Type B pancreatic cell (in vitro differentiated cells): ENCODE measurements around the gene BEX3. TPM values are rescaled to one million over a fixed set of nuclear protein-coding genes. Genes with fewer than 3 reads are reported as not detected.

Experiments used
- DNase-seq: peaks from one replicate; pipeline ENCODE4 v3.0.0; 2021; ENCODE audit warnings: mixed read lengths; ENCODE audit not compliant: unreplicated experiment; ENCODE audit errors: extremely low spot score
- H3K27ac Mint-ChIP-seq: 2 replicates; pipeline ENCODE4 v1.8.0; 2021; ENCODE audit warnings: mild to moderate bottlenecking, mixed read lengths
- H3K27me3 Mint-ChIP-seq: 2 replicates; pipeline ENCODE4 v1.8.0; 2021; ENCODE audit warnings: mixed read lengths
- H3K36me3 Mint-ChIP-seq: 2 replicates; pipeline ENCODE4 v1.8.0; 2021; ENCODE audit warnings: mixed read lengths
- H3K4me1 Mint-ChIP-seq: one replicate; pipeline ENCODE4 v1.8.0; 2021; ENCODE audit warnings: mixed read lengths; ENCODE audit not compliant: unreplicated experiment
- H3K4me3 Mint-ChIP-seq: 2 replicates; pipeline ENCODE4 v1.8.0; 2021; ENCODE audit warnings: mild to moderate bottlenecking, mixed read lengths
- H3K9me3 Mint-ChIP-seq: 2 replicates; pipeline ENCODE4 v1.8.0; 2021; ENCODE audit warnings: mixed read lengths
- total RNA-seq: library from RNA; stranded (reverse); gene quantifications from 2 replicates; pipeline ENCODE4 v1.2.1, GENCODE V29; 2021; ENCODE audit warnings: low replicate concordance
- TF ChIP-seq, protein P1 (sequence below): fragments of 200-600 bp; sonication (generic); conservative IDR thresholded peaks from 2 replicates; pipeline ENCODE4 v1.5.0; 2021; ENCODE audit warnings: antibody characterized with exemption, mild to moderate bottlenecking

The BEX3 gene
- total RNA-seq, 1 donor from 2014 or later = 251 TPM

DNA sequence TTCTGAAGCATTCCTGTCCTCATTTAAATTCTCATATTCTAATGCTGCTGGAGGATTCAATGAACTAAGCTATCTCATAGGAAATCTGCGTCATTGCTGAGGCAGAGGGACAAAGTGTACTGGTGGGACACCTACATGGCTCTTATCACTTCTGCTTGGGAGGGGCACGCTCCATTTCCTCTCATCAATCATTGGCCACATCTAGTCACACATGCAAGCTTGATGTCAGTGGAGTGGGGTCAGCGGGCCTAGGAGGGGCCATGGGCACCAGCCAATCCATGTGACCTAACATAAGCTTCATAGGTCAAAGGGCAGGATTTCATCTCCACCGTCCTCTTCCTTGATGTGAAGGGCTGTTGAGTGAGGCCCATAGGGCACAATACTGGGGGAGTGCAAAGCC, 21.4 kb downstream of the BEX3 start:
- Mint-ChIP-seq H3K27me3 (no peaks in the 10 kb centered on the region), H3K9me3 (peaks cover under 1% of the 10 kb centered on the region)

DNA sequence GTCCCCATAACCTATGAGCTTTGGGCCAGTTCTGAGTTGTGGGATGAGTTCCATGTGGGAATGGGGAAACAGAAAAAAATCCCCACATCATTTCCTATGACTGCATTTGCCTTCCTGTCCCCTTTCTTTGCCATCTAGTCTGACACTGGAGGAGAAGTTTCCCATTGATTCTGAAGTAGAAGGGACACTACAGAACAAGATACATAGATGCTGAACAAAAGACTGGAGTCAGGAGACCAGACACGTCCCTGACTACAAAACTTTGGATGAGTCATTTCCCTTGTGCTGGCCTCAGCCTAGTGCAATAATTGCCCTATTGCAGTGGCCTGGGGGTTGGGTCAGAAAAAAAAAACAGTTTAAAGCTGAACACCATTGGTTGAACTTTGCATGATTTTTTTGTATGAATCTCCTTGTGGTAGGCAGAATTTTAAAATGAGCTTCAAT, 22.1 kb downstream of the BEX3 start:
- Mint-ChIP-seq H3K27ac (no peak overlapping the region), H3K4me1 (no peaks in the 10 kb centered on the region), H3K9me3 (no peaks in the 10 kb centered on the region), H3K4me3 (no peak overlapping the region), H3K36me3 (no peaks in the 10 kb centered on the region), H3K27me3 (no peaks in the 10 kb centered on the region)
- TF ChIP-seq, protein P1, sequence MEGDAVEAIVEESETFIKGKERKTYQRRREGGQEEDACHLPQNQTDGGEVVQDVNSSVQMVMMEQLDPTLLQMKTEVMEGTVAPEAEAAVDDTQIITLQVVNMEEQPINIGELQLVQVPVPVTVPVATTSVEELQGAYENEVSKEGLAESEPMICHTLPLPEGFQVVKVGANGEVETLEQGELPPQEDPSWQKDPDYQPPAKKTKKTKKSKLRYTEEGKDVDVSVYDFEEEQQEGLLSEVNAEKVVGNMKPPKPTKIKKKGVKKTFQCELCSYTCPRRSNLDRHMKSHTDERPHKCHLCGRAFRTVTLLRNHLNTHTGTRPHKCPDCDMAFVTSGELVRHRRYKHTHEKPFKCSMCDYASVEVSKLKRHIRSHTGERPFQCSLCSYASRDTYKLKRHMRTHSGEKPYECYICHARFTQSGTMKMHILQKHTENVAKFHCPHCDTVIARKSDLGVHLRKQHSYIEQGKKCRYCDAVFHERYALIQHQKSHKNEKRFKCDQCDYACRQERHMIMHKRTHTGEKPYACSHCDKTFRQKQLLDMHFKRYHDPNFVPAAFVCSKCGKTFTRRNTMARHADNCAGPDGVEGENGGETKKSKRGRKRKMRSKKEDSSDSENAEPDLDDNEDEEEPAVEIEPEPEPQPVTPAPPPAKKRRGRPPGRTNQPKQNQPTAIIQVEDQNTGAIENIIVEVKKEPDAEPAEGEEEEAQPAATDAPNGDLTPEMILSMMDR = no peak
- DNase-seq = no peak

More for the DNA sequence above, 21.4 kb downstream of the BEX3 start:
- Mint-ChIP-seq H3K4me3 (no peak overlapping the region), H3K4me1 (no peaks in the 10 kb centered on the region), H3K36me3 (no peaks in the 10 kb centered on the region), H3K27ac (no peak overlapping the region)
- DNase-seq = no peak
- TF ChIP-seq, protein P1 = no peak

DNA sequence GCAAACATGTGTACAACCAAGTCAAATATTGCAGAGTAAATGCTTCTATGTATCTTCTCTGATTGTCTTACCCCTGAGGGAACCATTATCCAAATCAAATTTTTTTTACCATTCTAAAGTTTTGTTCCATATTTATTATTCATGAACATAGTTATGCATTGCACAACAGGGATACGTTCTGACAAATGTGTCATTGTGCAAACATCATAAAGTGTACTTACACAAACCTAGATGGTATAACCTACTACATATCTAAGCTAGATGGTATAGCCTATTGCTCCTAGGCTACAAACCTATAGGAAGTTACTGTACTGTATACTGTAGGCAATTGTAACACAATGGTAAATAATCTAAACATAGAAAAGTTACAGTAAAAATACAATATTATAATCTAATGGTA, 23.4 kb downstream of the BEX3 start:
- Mint-ChIP-seq H3K27me3 (no peaks in the 10 kb centered on the region), H3K36me3 (no peaks in the 10 kb centered on the region), H3K27ac (no peak overlapping the region), H3K4me1 (peaks cover 7% of the 10 kb centered on the region), H3K9me3 (no peaks in the 10 kb centered on the region), H3K4me3 (no peak overlapping the region)
- DNase-seq = no peak
- TF ChIP-seq, protein P1 = no peak

DNA sequence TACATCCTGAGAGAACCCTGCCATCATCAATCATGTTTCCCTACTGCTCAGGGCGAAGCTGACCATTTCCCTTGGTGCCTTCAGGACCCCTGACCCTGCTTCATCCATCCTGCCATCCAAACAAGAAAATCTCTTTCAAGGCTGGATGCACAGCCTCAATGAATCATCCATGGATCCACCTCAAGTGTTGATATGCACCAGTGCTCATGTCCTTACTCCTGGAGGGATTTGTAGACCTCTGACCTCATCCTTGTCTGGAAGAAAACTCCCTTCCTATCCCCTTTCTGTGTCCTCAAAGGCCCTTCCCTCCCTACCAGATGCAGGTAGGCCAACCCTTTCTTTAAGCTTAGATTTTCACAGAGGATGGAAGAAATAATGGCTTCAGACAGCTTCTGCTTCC, 24.6 kb downstream of the BEX3 start:
- Mint-ChIP-seq H3K4me1 (peaks cover 11% of the 10 kb centered on the region), H3K9me3 (no peaks in the 10 kb centered on the region), H3K27ac (no peak overlapping the region), H3K36me3 (no peaks in the 10 kb centered on the region), H3K4me3 (no peak overlapping the region), H3K27me3 (no peaks in the 10 kb centered on the region)
- TF ChIP-seq, protein P1 = no peak
- no peak for DNase-seq

DNA sequence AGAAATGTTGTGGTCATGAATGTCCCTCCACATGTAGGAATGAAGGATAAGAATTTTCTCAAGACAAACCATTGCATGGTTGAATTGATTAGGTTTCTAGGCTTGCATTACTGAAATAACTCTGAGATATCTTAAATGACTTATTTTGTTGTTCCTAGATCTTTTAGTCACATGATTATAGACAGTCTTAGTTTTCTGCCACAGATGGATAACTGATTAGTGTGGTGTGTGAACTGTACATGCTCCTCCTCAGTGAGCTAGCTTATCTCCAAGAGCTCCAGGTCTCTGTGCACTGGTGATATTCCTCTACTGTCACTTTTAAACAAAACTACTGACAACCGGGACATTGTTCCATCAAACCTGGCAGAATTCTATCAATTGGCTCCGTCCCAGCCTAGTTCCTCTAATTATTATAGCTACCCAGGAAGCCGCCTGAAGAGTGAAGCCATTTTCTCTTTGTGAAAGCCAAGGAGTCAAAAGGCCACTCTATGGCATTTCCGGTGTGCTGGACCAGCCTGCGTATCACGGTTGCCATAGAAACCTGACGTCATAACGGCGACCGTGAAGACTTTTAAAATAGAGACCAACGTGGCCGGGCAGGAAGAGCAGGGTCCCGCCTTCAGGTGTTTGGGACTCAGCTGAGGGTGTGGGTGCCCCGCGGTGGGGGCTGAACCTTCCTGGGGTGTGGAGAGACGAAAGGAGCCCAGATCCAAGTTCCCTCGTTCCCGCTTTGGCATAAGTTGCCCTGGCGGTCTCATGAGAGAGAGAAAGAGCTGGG, 28.1 kb downstream of the BEX3 start:
- Mint-ChIP-seq H3K4me1 (peaks cover 11% of the 10 kb centered on the region), H3K9me3 (no peaks in the 10 kb centered on the region), H3K4me3 (peak overlapping the region; percentile 92), H3K27ac (peak overlapping the region; percentile 80), H3K27me3 (no peaks in the 10 kb centered on the region), H3K36me3 (no peaks in the 10 kb centered on the region)
- no peak for DNase-seq
- TF ChIP-seq, protein P1 = no peak
